Liver (tissue), 9 donors: ENCODE measurements around the gene BCAS4. TPM values are rescaled to one million over a fixed set of nuclear protein-coding genes. Genes with fewer than 3 reads are reported as not detected.

Experiments
- DNase-seq: peaks from one replicate; pipeline ENCODE4 v3.0.0-alpha.2; 2017; ENCODE audit warnings: low spot score
- H3K27ac ChIP-seq, 2 donors: one replicate each; pipeline ENCODE4 v1.7.0; 2013; ENCODE audit warnings: inconsistent platforms in 2 of 2, low read length in 2 of 2, control low read depth in 1 of 2, low read depth in 1 of 2, mild to moderate bottlenecking in 1 of 2
- H3K27me3 ChIP-seq, 4 donors: one replicate each; pipeline versions ENCODE4 v1.6.1 to v1.7.0; 2013; ENCODE audit warnings: low read length in 3 of 4, inconsistent platforms in 1 of 4, mild to moderate bottlenecking in 1 of 4, moderate library complexity in 1 of 4; ENCODE audit not compliant: control insufficient read depth in 4 of 4, insufficient read depth in 4 of 4
- H3K36me3 ChIP-seq, 4 donors: one replicate each; pipeline versions ENCODE4 v1.6.1 to v1.7.0; 2013; ENCODE audit warnings: low read length in 3 of 4, mild to moderate bottlenecking in 3 of 4, low read depth in 1 of 4, moderate library complexity in 1 of 4; ENCODE audit not compliant: control insufficient read depth in 4 of 4, insufficient read depth in 3 of 4
- H3K4me1 ChIP-seq, 4 donors: one replicate each; pipeline versions ENCODE4 v1.6.1 to v1.7.0; 2013; ENCODE audit warnings: low read length in 3 of 4, mild to moderate bottlenecking in 3 of 4, moderate library complexity in 1 of 4; ENCODE audit not compliant: control insufficient read depth in 4 of 4, insufficient read depth in 4 of 4
- H3K4me3 ChIP-seq, 3 donors: one replicate each; pipeline versions ENCODE4 v1.6.1 to v1.7.0; 2013; ENCODE audit warnings: low read length in 3 of 3, control low read depth in 1 of 3, low read depth in 1 of 3, mild to moderate bottlenecking in 1 of 3
- H3K9ac ChIP-seq, 2 donors: one replicate each; pipeline ENCODE4 v1.7.0; 2013; ENCODE audit warnings: low read length in 2 of 2, mild to moderate bottlenecking in 2 of 2, moderate library complexity in 2 of 2, control low read depth in 1 of 2, low read depth in 1 of 2
- H3K9me3 ChIP-seq, 4 donors: one replicate each; pipeline versions ENCODE4 v1.6.1 to v1.7.0; 2013; ENCODE audit warnings: low read length in 3 of 4; ENCODE audit not compliant: control insufficient read depth in 4 of 4
- ATF3 ChIP-seq: IDR thresholded peaks from 2 replicates; pipeline ENCODE4 v1.6.1; 2016; ENCODE audit warnings: antibody characterized with exemption
- EGR1 ChIP-seq, 2 donors: IDR thresholded peaks; 2 replicates each; pipeline ENCODE4 v1.6.1; 2016 to 2018; ENCODE audit warnings: antibody characterized with exemption in 2 of 2, low read depth in 2 of 2
- FOXA1 ChIP-seq: IDR thresholded peaks from 2 replicates; pipeline ENCODE4 v1.6.1; 2016; ENCODE audit warnings: antibody characterized with exemption
- FOXA2 ChIP-seq: IDR thresholded peaks from 2 replicates; pipeline ENCODE4 v1.6.1; 2016; ENCODE audit warnings: antibody characterized with exemption
- GABPA ChIP-seq, 2 donors: IDR thresholded peaks in 1 of 2; conservative IDR thresholded peaks in 1 of 2; 2 replicates each; pipeline ENCODE4 v1.6.1; 2016; ENCODE audit warnings: antibody characterized with exemption in 2 of 2, mild to moderate bottlenecking in 1 of 2, moderate library complexity in 1 of 2
- HNF4A ChIP-seq, 2 donors: conservative IDR thresholded peaks; 2 replicates each; pipeline ENCODE4 v1.6.1; 2016; ENCODE audit warnings: antibody characterized with exemption in 2 of 2, mild to moderate bottlenecking in 2 of 2
- HNF4G ChIP-seq: IDR thresholded peaks from 2 replicates; pipeline ENCODE4 v1.6.1; 2016; ENCODE audit warnings: antibody characterized with exemption
- JUND ChIP-seq, 2 donors: IDR thresholded peaks; 2 replicates each; pipeline ENCODE4 v1.6.1; 2016; ENCODE audit warnings: antibody characterized with exemption in 2 of 2
- NR2F2 ChIP-seq: IDR thresholded peaks from 2 replicates; pipeline ENCODE4 v1.6.1; 2016; ENCODE audit warnings: antibody characterized with exemption
- RAD21 ChIP-seq, 2 donors: IDR thresholded peaks; 2 replicates each; pipeline ENCODE4 v1.6.1; 2016; ENCODE audit warnings: antibody characterized with exemption in 2 of 2, mild to moderate bottlenecking in 2 of 2
- REST ChIP-seq: IDR thresholded peaks from 2 replicates; pipeline ENCODE4 v1.6.1; 2016; ENCODE audit warnings: antibody characterized with exemption, mild to moderate bottlenecking
- RXRA ChIP-seq, 2 donors: IDR thresholded peaks; 2 replicates each; pipeline ENCODE4 v1.6.1; 2017 to 2018; ENCODE audit warnings: antibody characterized with exemption in 2 of 2, mild to moderate bottlenecking in 1 of 2
- SP1 ChIP-seq: IDR thresholded peaks from 2 replicates; pipeline ENCODE4 v1.6.1; 2018; ENCODE audit warnings: antibody characterized with exemption, mild to moderate bottlenecking
- TAF1 ChIP-seq: conservative IDR thresholded peaks from 2 replicates; pipeline ENCODE4 v1.6.1; 2016; ENCODE audit warnings: antibody characterized with exemption, mild to moderate bottlenecking
- YY1 ChIP-seq: IDR thresholded peaks from 2 replicates; pipeline ENCODE4 v1.6.1; 2016; ENCODE audit warnings: antibody characterized with exemption, mild to moderate bottlenecking
- WGBS: extraction: QIAGEN DNeasy Blood & Tissue Kit; methylation state at CpG from one replicate; pipeline ENCODE4 v1.1.7; 2013; 5-methylcytosine and 5-hydroxymethylcytosine counted together
- polyA plus RNA-seq, 2 donors: library from polyadenylated mRNA; stranded (reverse) in 1 of 2; unstranded in 1 of 2; fragments of 200-250 nt in 1 of 2; fragments of >200 nt in 1 of 2; fragmentation: Nextera tagmentation in 1 of 2; extraction: Ambion mirVana in 1 of 2; gene quantifications; one replicate each; pipeline versions ENCODE4 v1.2.1 to v1.2.3, GENCODE V29; 2013 to 2015
- total RNA-seq, 2 donors: library from RNA; depleted of rRNA; stranded (reverse); fragments of >200 nt; gene quantifications; one replicate each; pipeline ENCODE4 v1.2.3, GENCODE V29; 2014
- TF ChIP-seq, protein P1 (sequence below): IDR thresholded peaks from 2 replicates; pipeline ENCODE4 v1.6.1; 2016; ENCODE audit warnings: antibody characterized with exemption
- TF ChIP-seq, protein P2 (sequence below): IDR thresholded peaks from 2 replicates; pipeline ENCODE4 v1.6.1; 2016; ENCODE audit warnings: antibody characterized with exemption
- donor health status: healthy.
- donor health status: healthy.
- donor health status: healthy.
- donor health status: healthy.
- donor health status: healthy.

The BCAS4 gene
- total and polyA plus RNA-seq, 4 donors = 0.25 to 0.50 (median 0.47) TPM

GRCh38 chr20:50855498-50856474, 60.9 kb downstream of the BCAS4 start (continued):
- TF ChIP-seq, protein P1, sequence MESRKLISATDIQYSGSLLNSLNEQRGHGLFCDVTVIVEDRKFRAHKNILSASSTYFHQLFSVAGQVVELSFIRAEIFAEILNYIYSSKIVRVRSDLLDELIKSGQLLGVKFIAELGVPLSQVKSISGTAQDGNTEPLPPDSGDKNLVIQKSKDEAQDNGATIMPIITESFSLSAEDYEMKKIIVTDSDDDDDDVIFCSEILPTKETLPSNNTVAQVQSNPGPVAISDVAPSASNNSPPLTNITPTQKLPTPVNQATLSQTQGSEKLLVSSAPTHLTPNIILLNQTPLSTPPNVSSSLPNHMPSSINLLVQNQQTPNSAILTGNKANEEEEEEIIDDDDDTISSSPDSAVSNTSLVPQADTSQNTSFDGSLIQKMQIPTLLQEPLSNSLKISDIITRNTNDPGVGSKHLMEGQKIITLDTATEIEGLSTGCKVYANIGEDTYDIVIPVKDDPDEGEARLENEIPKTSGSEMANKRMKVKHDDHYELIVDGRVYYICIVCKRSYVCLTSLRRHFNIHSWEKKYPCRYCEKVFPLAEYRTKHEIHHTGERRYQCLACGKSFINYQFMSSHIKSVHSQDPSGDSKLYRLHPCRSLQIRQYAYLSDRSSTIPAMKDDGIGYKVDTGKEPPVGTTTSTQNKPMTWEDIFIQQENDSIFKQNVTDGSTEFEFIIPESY = no peak
- peak; percentile 85 for TF ChIP-seq YY1

GRCh38 chr20:50856475-50857041, 61.7 kb downstream of the BCAS4 start:
- TF ChIP-seq, protein P2, sequence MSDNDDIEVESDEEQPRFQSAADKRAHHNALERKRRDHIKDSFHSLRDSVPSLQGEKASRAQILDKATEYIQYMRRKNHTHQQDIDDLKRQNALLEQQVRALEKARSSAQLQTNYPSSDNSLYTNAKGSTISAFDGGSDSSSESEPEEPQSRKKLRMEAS = no peak
- TF ChIP-seq, protein P1 = no peak
- TF ChIP-seq GABPA (IDR thresholded peaks at IDR 0.05 in 1 of 2, conservative IDR thresholded peaks at IDR 0.05 in 1 of 2) (no peak), RAD21 (IDR thresholded peaks at IDR 0.05) (no peak), TAF1 (no peak), YY1 (no peak), JUND (IDR thresholded peaks at IDR 0.05) (no peak), ATF3 (no peak), HNF4A (conservative IDR thresholded peaks at IDR 0.05) (no peak), HNF4G (no peak), FOXA1 (no peak), RXRA (IDR thresholded peaks at IDR 0.05) (no peak), NR2F2 (no peak), EGR1 (IDR thresholded peaks at IDR 0.05; ENCODE audit: low read depth in 2 of 2) (no peak), FOXA2 (no peak), REST (no peak), SP1 (no peak)
- no peaks in the 10 kb centered on the region for H3K27me3 ChIP-seq
- H3K27ac ChIP-seq = peak overlapping the region; percentile 75 to 85
- H3K9ac ChIP-seq = no peak overlapping the region
- DNase-seq = no peak
- 49% methylated on average over 5 of the region's 5 CpGs for WGBS
- H3K4me1 ChIP-seq = peaks cover 9 to 34% (median 24%) of the 10 kb centered on the region in 4 donors
- no peaks in the 10 kb centered on the region for H3K9me3 ChIP-seq
- peak overlapping the region in 1 of 3 donors; percentile 1 for H3K4me3 ChIP-seq
- no peaks in the 10 kb centered on the region for H3K36me3 ChIP-seq
